ENCODE measurements around the gene GRAMD2B. TPM values are rescaled to one million over a fixed set of nuclear protein-coding genes. Genes with fewer than 3 reads are reported as not detected.

GRAMD2B gene
- total RNA-seq, 1 donor from 2014 or later, result 29.1 TPM

GRCh38 chr5:126499853-126500342 lies 76.7 kb downstream of the GRAMD2B start:
- Histone ChIP-seq H2AFZ (ENCODE audit: low read depth, low read length) (no peak overlapping the region), H3K27me3 (ENCODE audit: insufficient read depth, low read length) (no peaks in the 10 kb centered on the region), H3K4me3 (ENCODE audit: insufficient read depth, low read depth, low read length) (no peak overlapping the region), H3K4me1 (ENCODE audit: insufficient read depth, low read length) (no peaks in the 10 kb centered on the region), H3K36me3 (ENCODE audit: insufficient read depth, low read length) (no peaks in the 10 kb centered on the region), H3K27ac (ENCODE audit: low read depth, low read length) (no peak overlapping the region), H3K9ac (ENCODE audit: low read length) (no peak overlapping the region), H4K20me1 (ENCODE audit: insufficient read depth, low read length) (no peaks in the 10 kb centered on the region), H3K9me3 (ENCODE audit: insufficient read depth, low read depth, low read length) (no peaks in the 10 kb centered on the region), H3K79me2 (ENCODE audit: insufficient read depth, low read length) (no peaks in the 10 kb centered on the region), H3K4me2 (ENCODE audit: low read length) (no peak overlapping the region)
- H3K4me1 Mint-ChIP-seq (ENCODE audit: low read depth, unreplicated experiment), result peaks cover 14% of the 10 kb centered on the region
- H3K4me3 Mint-ChIP-seq (ENCODE audit: unreplicated experiment), result no peak overlapping the region
- no peaks in the 10 kb centered on the region for H3K9me3 Mint-ChIP-seq (ENCODE audit: unreplicated experiment)
- no peaks in the 10 kb centered on the region for H3K27me3 Mint-ChIP-seq (ENCODE audit: low read depth, unreplicated experiment)
- H3K36me3 Mint-ChIP-seq (ENCODE audit: low read depth, unreplicated experiment), result peaks cover 5% of the 10 kb centered on the region
- FAIRE-seq, result no peak
- H3K27ac Mint-ChIP-seq (ENCODE audit: unreplicated experiment), result peak overlapping the region; percentile 26
- TF ChIP-seq EZH2 (IDR thresholded peaks at IDR 0.05; ENCODE audit: insufficient read depth, low read length), result no peak
- TF ChIP-seq, protein P1, sequence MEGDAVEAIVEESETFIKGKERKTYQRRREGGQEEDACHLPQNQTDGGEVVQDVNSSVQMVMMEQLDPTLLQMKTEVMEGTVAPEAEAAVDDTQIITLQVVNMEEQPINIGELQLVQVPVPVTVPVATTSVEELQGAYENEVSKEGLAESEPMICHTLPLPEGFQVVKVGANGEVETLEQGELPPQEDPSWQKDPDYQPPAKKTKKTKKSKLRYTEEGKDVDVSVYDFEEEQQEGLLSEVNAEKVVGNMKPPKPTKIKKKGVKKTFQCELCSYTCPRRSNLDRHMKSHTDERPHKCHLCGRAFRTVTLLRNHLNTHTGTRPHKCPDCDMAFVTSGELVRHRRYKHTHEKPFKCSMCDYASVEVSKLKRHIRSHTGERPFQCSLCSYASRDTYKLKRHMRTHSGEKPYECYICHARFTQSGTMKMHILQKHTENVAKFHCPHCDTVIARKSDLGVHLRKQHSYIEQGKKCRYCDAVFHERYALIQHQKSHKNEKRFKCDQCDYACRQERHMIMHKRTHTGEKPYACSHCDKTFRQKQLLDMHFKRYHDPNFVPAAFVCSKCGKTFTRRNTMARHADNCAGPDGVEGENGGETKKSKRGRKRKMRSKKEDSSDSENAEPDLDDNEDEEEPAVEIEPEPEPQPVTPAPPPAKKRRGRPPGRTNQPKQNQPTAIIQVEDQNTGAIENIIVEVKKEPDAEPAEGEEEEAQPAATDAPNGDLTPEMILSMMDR (IDR thresholded peaks at IDR 0.05; ENCODE audit: insufficient read depth, low read depth, low read length), result peak; percentile 39
- no peak for DNase-seq (ENCODE audit: low read depth)

DNA sequence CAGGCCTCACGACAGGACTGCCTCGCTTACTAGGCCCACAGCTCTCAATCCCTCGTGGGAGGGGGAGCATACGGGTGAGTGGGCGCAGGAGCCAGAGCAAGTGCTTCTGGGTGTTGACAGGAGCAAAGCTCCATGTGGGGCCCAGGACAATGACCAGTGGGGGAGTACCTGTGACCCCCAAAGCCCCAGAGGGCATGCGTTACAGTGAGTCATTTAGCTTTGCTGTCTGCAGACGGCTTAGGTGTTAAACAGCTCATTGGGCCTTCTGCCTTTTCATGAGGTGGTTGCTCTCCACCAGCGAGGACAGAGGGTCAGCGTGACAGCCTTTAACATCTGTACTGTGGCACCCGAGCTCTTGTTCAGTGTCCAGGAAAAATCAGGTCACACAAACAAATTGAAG lies 78.2 kb downstream of the GRAMD2B start:
- Histone ChIP-seq H3K4me1 (ENCODE audit: insufficient read depth, low read length) (no peaks in the 10 kb centered on the region), H3K4me2 (ENCODE audit: low read length) (no peak overlapping the region), H3K27me3 (ENCODE audit: insufficient read depth, low read length) (no peaks in the 10 kb centered on the region), H3K4me3 (ENCODE audit: insufficient read depth, low read depth, low read length) (no peak overlapping the region), H2AFZ (ENCODE audit: low read depth, low read length) (no peak overlapping the region), H3K36me3 (ENCODE audit: insufficient read depth, low read length) (no peaks in the 10 kb centered on the region), H3K79me2 (ENCODE audit: insufficient read depth, low read length) (no peaks in the 10 kb centered on the region), H3K9me3 (ENCODE audit: insufficient read depth, low read depth, low read length) (no peaks in the 10 kb centered on the region), H3K9ac (ENCODE audit: low read length) (no peak overlapping the region), H3K27ac (ENCODE audit: low read depth, low read length) (no peak overlapping the region), H4K20me1 (ENCODE audit: insufficient read depth, low read length) (no peaks in the 10 kb centered on the region)
- Mint-ChIP-seq H3K9me3 (ENCODE audit: unreplicated experiment) (no peaks in the 10 kb centered on the region), H3K4me1 (ENCODE audit: low read depth, unreplicated experiment) (peaks cover 14% of the 10 kb centered on the region), H3K27ac (ENCODE audit: unreplicated experiment) (no peak overlapping the region), H3K36me3 (ENCODE audit: low read depth, unreplicated experiment) (peaks cover 5% of the 10 kb centered on the region), H3K4me3 (ENCODE audit: unreplicated experiment) (no peak overlapping the region), H3K27me3 (ENCODE audit: low read depth, unreplicated experiment) (no peaks in the 10 kb centered on the region)
- no peak for TF ChIP-seq EZH2 (IDR thresholded peaks at IDR 0.05; ENCODE audit: insufficient read depth, low read length)
- TF ChIP-seq, protein P1 (IDR thresholded peaks at IDR 0.05; ENCODE audit: insufficient read depth, low read depth, low read length), result no peak
- FAIRE-seq (no peak), DNase-seq (ENCODE audit: low read depth) (no peak)

DNA sequence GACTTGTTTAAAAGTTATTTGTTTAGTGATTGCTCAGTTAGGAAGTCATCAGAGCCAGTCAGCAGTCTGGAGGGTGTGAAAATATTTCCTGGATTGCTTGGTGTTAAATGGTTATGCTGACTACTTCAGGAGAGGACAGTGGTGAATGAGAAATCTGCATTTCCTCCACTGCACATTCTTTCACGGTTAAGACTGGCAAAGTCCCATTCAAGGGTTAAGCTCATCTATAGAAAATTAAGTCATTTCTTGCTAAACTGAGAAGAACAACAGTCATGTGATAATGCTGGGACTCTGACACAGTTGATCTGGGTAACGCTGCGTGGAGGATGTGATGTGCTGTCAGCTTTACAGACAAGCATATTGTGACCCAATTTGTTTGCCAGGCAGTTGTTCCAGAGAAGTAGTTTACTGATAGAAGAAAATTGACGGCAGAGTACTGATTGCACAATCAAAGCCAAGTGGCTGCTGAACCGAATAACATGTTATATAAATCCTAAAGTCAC lies 80.4 kb downstream of the GRAMD2B start:
- no peaks in the 10 kb centered on the region for H4K20me1 ChIP-seq (ENCODE audit: insufficient read depth, low read length)
- no peaks in the 10 kb centered on the region for H3K79me2 ChIP-seq (ENCODE audit: insufficient read depth, low read length)
- H2AFZ ChIP-seq (ENCODE audit: low read depth, low read length), result no peak overlapping the region
- H3K4me2 ChIP-seq (ENCODE audit: low read length), result peak overlapping the region; percentile 33
- H3K9me3 ChIP-seq (ENCODE audit: insufficient read depth, low read depth, low read length), result no peaks in the 10 kb centered on the region
- H3K4me3 ChIP-seq (ENCODE audit: insufficient read depth, low read depth, low read length), result no peak overlapping the region
- H3K27ac Mint-ChIP-seq (ENCODE audit: unreplicated experiment), result peak overlapping the region; percentile 48
- TF ChIP-seq, protein P1 (IDR thresholded peaks at IDR 0.05; ENCODE audit: insufficient read depth, low read depth, low read length), result no peak
- TF ChIP-seq EZH2 (IDR thresholded peaks at IDR 0.05; ENCODE audit: insufficient read depth, low read length), result no peak
- H3K36me3 ChIP-seq (ENCODE audit: insufficient read depth, low read length), result no peaks in the 10 kb centered on the region
- H3K36me3 Mint-ChIP-seq (ENCODE audit: low read depth, unreplicated experiment), result no peaks in the 10 kb centered on the region
- H3K4me3 Mint-ChIP-seq (ENCODE audit: unreplicated experiment), result no peak overlapping the region
- no peaks in the 10 kb centered on the region for H3K4me1 ChIP-seq (ENCODE audit: insufficient read depth, low read length)
- no peaks in the 10 kb centered on the region for H3K27me3 ChIP-seq (ENCODE audit: insufficient read depth, low read length)
- no peaks in the 10 kb centered on the region for H3K27me3 Mint-ChIP-seq (ENCODE audit: low read depth, unreplicated experiment)
- DNase-seq (ENCODE audit: low read depth) (peak; percentile 38), FAIRE-seq (no peak)
- H3K27ac ChIP-seq (ENCODE audit: low read depth, low read length), result no peak overlapping the region
- peaks cover 14% of the 10 kb centered on the region for H3K4me1 Mint-ChIP-seq (ENCODE audit: low read depth, unreplicated experiment)
- H3K9me3 Mint-ChIP-seq (ENCODE audit: unreplicated experiment), result no peaks in the 10 kb centered on the region
- no peak overlapping the region for H3K9ac ChIP-seq (ENCODE audit: low read length)
